ENCODE results near the gene MSX1. TPM values are rescaled to one million over a fixed set of nuclear protein-coding genes. Genes with fewer than 3 reads are reported as not detected.

Gene MSX1
- total RNA-seq, 1 experiment from 2014 or later = not detected

DNA sequence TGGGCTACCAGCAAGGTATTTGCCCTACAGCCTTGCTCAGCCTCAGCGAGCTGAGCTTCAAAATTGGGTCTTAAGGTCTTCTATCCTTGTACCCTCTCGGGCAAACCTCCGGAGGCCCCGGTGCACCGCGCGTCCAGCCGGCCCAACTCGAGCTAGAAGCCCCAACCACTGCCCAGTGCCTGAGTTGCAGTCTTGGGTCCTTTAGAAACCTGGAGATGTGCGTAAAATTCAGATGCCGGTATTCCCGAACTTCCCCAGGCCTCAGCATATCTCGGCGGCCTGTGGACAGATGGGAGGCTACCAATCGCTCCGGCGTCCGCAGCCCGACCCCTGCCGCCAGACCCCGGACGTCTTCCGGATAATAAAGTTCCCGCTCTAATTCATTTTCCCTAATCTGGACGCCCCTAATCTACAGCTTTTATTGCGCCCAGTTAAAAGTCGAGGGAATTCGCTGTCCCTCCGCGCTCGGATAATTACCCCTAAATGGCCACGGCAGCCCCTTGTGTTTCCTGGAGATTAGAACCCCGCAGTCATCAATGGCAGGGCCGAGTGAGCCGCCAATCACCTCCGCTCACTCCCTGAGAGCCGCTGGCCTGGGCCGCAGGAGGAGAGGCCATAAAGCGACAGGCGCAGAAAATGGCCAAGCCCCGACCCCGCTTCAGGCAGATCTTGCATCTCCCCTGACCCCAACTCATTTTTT lies 1.5 kb upstream of the MSX1 start:
- no peak overlapping the region for H4K91ac ChIP-seq (ENCODE audit: insufficient read length, low read depth, low read length)
- no peak overlapping the region for H3K4ac ChIP-seq (ENCODE audit: low read depth, low read length)
- no peak overlapping the region for H2AFZ ChIP-seq (ENCODE audit: low read length)
- no peaks in the 10 kb centered on the region; a peak in 2 of 7 replicates for H3K36me3 Mint-ChIP-seq (ENCODE audit: insufficient read depth in 1 of 3, low read depth in 3 of 3)
- no CpG with 5 or more reads among the region's 42 CpGs for WGBS (ENCODE audit: extremely low coverage, insufficient read length, low lambda C conversion rate)
- no peak overlapping the region for H2BK20ac ChIP-seq (ENCODE audit: low read depth, low read length, poor library complexity, severe bottlenecking)
- H2BK5ac ChIP-seq (ENCODE audit: insufficient read length, low read length) = no peak overlapping the region
- H3K9ac ChIP-seq (ENCODE audit: extremely low read depth, insufficient read length, low read length) = no peak overlapping the region
- H3K23ac ChIP-seq (ENCODE audit: insufficient read length, low read depth, low read length) = no peak overlapping the region
- no peak overlapping the region for H4K8ac ChIP-seq (replicated peaks; ENCODE audit: insufficient read length, low read depth, low read length)
- H3K9me3 Mint-ChIP-seq = peaks cover 0 to 13% of the 10 kb centered on the region in 2 experiments
- H3K9me3 ChIP-seq (ENCODE audit: control insufficient read depth, low read depth, low read length) = no peaks in the 10 kb centered on the region
- no peak overlapping the region for H2BK12ac ChIP-seq (ENCODE audit: insufficient read length, low read depth, low read length)
- no peak overlapping the region for H3K56ac ChIP-seq (ENCODE audit: insufficient read length, low read depth, low read length)
- peaks cover 92% of the 10 kb centered on the region for H3K27me3 ChIP-seq (ENCODE audit: insufficient read depth, low read length)
- H3K14ac ChIP-seq (ENCODE audit: insufficient read depth, low read length) = no peak overlapping the region
- no peak overlapping the region for H2BK120ac ChIP-seq (ENCODE audit: low read depth, low read length, poor library complexity, severe bottlenecking)
- H3T11ph ChIP-seq (ENCODE audit: low read length) = no peak overlapping the region
- H3K79me1 ChIP-seq (ENCODE audit: insufficient read depth, low read depth, low read length, poor library complexity, severe bottlenecking) = no peaks in the 10 kb centered on the region
- 0 out of 2 replicates have a peak, but pooled peaks cover 3% of the 10 kb centered on the region for H3K4me1 ChIP-seq (ENCODE audit: insufficient read depth, low read length)
- TF ChIP-seq, protein P1, sequence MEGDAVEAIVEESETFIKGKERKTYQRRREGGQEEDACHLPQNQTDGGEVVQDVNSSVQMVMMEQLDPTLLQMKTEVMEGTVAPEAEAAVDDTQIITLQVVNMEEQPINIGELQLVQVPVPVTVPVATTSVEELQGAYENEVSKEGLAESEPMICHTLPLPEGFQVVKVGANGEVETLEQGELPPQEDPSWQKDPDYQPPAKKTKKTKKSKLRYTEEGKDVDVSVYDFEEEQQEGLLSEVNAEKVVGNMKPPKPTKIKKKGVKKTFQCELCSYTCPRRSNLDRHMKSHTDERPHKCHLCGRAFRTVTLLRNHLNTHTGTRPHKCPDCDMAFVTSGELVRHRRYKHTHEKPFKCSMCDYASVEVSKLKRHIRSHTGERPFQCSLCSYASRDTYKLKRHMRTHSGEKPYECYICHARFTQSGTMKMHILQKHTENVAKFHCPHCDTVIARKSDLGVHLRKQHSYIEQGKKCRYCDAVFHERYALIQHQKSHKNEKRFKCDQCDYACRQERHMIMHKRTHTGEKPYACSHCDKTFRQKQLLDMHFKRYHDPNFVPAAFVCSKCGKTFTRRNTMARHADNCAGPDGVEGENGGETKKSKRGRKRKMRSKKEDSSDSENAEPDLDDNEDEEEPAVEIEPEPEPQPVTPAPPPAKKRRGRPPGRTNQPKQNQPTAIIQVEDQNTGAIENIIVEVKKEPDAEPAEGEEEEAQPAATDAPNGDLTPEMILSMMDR (conservative IDR thresholded peaks at IDR 0.05) = no peak
- no peak overlapping the region for H3K27ac ChIP-seq (ENCODE audit: insufficient read length, low read depth, low read length)
- peaks cover 66% of the 10 kb centered on the region for H3K27me3 Mint-ChIP-seq (ENCODE audit: low read depth)
- peaks cover 14 to 58% of the 10 kb centered on the region in 2 experiments for H3K4me1 Mint-ChIP-seq
- H3K79me2 ChIP-seq (ENCODE audit: insufficient read depth, low read length) = no peaks in the 10 kb centered on the region
- no peak overlapping the region for H2BK15ac ChIP-seq (ENCODE audit: low read depth, low read length)
- H2AK5ac ChIP-seq (ENCODE audit: insufficient read length, low read length) = no peak overlapping the region
- no peak overlapping the region for H4K5ac ChIP-seq (ENCODE audit: insufficient read length, low read depth, low read length)
- H4K20me1 ChIP-seq (ENCODE audit: control insufficient read depth, insufficient read depth, insufficient read length) = peaks cover 8% of the 10 kb centered on the region
- H3K4me3 Mint-ChIP-seq = peak overlapping the region in 1 of 2 experiments; percentile 64; a peak in 2 of 5 replicates
- H3K4me2 ChIP-seq (ENCODE audit: insufficient read depth, insufficient read length, low read length) = no peak overlapping the region
- H3K18ac ChIP-seq (ENCODE audit: insufficient read length, low read depth, low read length) = no peak overlapping the region
- DNase-seq = no peak
- no peak overlapping the region; a peak in 1 of 7 replicates for H3K27ac Mint-ChIP-seq
- H3K23me2 ChIP-seq (ENCODE audit: insufficient read length, low read depth, low read length, poor library complexity, severe bottlenecking) = peaks cover 5% of the 10 kb centered on the region

Data from H9 (cell line).